Lower leg skin (tissue), 4 donors: ENCODE results near the gene TP53. TPM values are rescaled to one million over a fixed set of nuclear protein-coding genes. Genes with fewer than 3 reads are reported as not detected.

Experiments used
- DNase-seq, 2 donors: peaks; one replicate each; pipeline ENCODE4 v3.0.0-alpha.2; 2019; ENCODE audit warnings: low spot score in 2 of 2
- H3K4me3 ChIP-seq: fragments of 200-600 bp; sonication (generic); 2 replicates; pipeline ENCODE4 v1.5.1; 2017; ENCODE audit warnings: mild to moderate bottlenecking, low read depth; ENCODE audit not compliant: poor library complexity, severe bottlenecking
- POLR2A ChIP-seq, 2 donors: fragments of 450-650 bp; IDR thresholded peaks; one replicate each; pipeline ENCODE4 v1.6.1; 2016 to 2017; ENCODE audit warnings: antibody characterized with exemption in 2 of 2, mild to moderate bottlenecking in 1 of 2, moderate library complexity in 1 of 2
- WGBS, 2 donors: methylation state at CpG; one replicate each; pipeline ENCODE4 v1.1.5; 2018; 5-methylcytosine and 5-hydroxymethylcytosine counted together
- intact Hi-C: fragments of 100-400 bp; cut with DNase I; formaldehyde crosslinking; loops from one replicate; pipeline ENCODE4 v1.15.0; 2023; ENCODE audit warnings: low total_unique reads
- total RNA-seq, 4 donors: library from RNA; depleted of rRNA; stranded (reverse); fragments of >200 nt; gene quantifications; one replicate each; pipeline ENCODE4 v1.1.0, GENCODE V29; 2016
- TF ChIP-seq, protein P1 (sequence below), 3 donors: fragments of 450-650 bp; IDR thresholded peaks; one replicate each; pipeline ENCODE4 v1.5.1; 2016; ENCODE audit warnings: antibody characterized with exemption in 3 of 3, mild to moderate bottlenecking in 3 of 3, moderate library complexity in 2 of 3

The TP53 gene
- total RNA-seq, 4 donors from 2014 or later: 42.8 to 57.3 (median 50.8) TPM

DNA sequence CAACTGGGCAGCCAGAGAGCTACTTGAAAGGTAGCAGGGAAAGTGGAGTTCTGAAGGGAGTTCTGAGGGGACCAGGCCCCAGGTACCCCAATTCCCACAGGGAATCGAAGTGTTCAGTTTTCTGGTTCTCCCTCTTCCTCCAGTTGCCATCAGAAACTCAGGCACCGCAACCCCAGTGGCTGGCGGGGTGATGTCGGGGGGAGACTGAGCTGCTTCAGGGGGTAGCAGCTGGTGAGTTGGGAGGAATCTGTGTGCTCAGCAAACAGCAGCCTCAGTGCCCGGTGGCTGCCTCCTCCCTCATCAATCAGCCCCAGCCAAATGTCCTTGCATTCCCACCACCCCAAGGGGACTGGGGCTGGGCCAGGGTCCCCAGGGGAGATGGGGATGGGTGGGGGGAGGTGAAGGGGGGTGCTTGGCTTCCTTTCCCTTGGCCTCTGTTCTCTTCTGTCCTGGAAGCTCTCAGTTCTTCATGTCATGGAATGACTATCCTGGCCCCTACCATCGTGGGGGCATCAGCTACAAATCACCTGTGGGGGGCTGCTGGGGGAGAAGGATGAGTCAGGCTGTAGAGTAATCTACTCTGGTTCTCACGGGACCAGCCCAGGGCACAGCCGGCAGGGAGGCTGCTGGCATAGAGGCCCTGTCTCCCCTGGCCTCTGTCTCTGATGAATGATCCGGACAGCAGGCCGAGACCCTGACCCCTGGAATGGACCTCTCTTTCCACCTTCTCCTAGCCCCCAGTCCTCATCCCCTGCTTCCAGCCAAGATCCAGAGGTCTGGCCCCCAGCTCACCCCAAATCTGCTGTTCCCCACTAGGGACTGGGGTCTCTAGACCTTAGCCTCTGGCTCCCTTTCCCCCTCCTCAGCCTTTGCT lies 27.7 kb upstream of the TP53 start:
- intact Hi-C loops: no loop called here
- H3K4me3 ChIP-seq: no peak overlapping the region
- 82 to 83% methylated on average over 10 of the region's 10 CpGs for WGBS, 2 donors
- TF ChIP-seq POLR2A (IDR thresholded peaks at IDR 0.05): no peak
- TF ChIP-seq, protein P1, sequence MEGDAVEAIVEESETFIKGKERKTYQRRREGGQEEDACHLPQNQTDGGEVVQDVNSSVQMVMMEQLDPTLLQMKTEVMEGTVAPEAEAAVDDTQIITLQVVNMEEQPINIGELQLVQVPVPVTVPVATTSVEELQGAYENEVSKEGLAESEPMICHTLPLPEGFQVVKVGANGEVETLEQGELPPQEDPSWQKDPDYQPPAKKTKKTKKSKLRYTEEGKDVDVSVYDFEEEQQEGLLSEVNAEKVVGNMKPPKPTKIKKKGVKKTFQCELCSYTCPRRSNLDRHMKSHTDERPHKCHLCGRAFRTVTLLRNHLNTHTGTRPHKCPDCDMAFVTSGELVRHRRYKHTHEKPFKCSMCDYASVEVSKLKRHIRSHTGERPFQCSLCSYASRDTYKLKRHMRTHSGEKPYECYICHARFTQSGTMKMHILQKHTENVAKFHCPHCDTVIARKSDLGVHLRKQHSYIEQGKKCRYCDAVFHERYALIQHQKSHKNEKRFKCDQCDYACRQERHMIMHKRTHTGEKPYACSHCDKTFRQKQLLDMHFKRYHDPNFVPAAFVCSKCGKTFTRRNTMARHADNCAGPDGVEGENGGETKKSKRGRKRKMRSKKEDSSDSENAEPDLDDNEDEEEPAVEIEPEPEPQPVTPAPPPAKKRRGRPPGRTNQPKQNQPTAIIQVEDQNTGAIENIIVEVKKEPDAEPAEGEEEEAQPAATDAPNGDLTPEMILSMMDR (IDR thresholded peaks at IDR 0.05): no peak
- DNase-seq: no peak

DNA sequence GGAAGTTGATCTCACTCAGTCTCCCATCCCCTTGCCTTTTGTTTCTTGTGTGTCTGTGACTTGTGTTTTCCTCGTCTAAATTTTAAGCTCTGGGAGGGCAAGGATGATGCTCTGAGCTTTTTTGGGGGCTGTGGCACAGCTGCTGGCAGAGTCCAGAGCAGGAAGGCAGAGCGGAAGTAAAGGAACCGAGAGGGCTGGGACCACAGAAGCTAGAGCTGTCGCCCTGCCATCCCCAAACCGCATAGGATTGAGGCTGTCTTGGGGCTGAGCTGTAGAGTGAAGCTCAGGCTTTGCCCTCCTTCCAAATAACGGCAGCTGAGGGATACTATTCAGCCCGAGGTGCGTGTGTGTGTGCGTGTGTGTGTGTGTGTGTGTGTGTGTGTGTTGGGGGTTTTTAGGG lies 26.5 kb upstream of the TP53 start:
- no peak overlapping the region for H3K4me3 ChIP-seq
- TF ChIP-seq POLR2A (IDR thresholded peaks at IDR 0.05): no peak
- TF ChIP-seq, protein P1 (IDR thresholded peaks at IDR 0.05): no peak
- intact Hi-C loops: no loop called here
- WGBS, 2 donors: 24 to 30% methylated on average over 9 of the region's 9 CpGs
- DNase-seq: no peak

DNA sequence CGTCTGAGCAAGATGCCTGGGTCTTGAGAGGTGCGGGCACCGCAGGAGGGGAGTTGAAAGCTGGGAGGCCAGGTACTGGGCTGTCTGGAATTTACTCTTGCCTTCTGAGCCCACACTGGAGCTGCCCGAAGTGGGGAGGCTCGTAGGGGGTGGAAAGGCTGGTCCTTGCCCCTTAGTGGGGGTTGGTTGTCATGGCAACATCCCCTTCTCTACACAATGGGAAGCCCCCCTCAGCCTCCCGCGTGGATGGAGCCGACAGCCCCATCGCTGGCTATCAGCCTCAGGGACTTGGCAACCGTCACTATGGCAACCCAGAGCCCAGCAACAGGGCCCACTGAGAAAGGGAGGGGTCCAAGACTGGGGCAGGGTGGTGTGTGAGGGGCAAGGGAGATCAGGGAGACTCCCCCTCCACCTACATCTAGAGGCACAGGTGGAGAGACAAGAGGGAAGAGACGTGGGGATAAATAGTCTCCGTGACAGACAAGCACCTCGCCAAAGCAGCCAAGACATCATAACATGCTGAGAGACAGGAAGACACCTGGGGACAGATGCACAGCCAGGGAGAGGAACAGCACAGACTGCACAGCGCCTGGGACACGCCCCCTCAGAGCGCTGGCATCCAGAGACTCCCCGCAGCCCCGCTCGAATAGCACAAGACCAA lies 25.0 kb upstream of the TP53 start:
- WGBS, 2 donors: 16 to 18% methylated on average over 18 to 19 of the region's 19 CpGs

DNA sequence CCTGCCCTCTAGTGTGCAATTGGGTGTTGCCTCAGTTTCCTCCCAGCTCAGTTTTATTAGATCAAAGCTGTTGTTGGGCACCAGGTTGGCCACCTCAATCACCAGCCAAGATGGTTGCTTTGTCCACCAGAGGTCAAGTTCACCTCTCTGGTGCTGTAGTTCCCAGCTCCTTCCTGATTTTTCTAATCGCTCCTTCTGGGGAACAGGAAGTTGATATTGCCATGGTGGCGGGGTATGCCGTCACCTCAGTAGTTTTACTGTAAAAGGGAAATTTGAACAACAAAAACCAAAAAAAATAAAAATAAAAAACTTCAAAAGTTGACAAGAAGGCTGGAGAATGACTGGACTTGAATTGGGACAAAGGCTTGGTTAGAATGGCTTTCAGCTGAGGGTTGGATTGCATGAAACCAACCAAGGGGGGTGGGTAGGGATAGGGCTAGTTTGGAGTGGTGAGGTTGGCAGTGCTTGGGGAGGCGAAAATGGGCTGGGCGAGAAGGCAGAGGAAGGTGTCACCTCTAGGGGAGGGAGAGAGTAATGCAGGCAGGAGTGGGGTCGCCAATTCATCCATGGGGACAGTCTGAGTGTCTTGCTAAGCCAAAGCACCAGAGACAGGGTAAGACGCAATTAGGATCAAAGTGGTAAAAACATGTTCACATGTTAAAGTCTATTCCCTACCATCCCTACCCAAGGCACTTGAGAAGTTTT lies 23.9 kb upstream of the TP53 start:
- no peak for TF ChIP-seq POLR2A (IDR thresholded peaks at IDR 0.05)
- TF ChIP-seq, protein P1 (IDR thresholded peaks at IDR 0.05): no peak
- no peak for DNase-seq
- 84 to 87% methylated on average over 7 of the region's 7 CpGs for WGBS, 2 donors
- no peak overlapping the region for H3K4me3 ChIP-seq
- intact Hi-C loops: no loop called here

More for the DNA sequence above, 25.0 kb upstream of the TP53 start:
- intact Hi-C loops: no loop called here
- DNase-seq: no peak
- no peak for TF ChIP-seq POLR2A (IDR thresholded peaks at IDR 0.05)
- TF ChIP-seq, protein P1 (IDR thresholded peaks at IDR 0.05): no peak
- no peak overlapping the region for H3K4me3 ChIP-seq

DNA sequence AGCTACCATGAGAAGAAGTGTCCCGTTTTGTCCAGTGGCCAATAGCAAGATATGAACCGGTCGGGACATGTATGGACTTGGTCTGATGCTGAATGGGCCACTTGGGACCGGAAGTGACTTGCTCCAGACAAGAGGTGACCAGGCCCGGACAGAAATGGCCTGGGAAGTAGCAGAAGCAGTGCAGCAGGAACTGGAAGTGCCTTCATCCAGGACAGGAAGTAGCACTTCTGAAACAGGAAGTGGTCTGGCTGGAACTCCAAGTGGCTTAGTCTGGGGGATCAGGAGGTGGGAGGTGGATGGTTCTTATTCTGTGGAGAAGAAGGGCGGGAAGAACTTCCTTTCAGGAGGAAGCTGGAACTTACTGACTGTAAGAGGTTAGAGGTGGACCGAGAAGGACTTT lies 23.0 kb upstream of the TP53 start:
- 74 to 78% methylated on average over 7 of the region's 7 CpGs for WGBS, 2 donors
- TF ChIP-seq, protein P1 (IDR thresholded peaks at IDR 0.05): no peak
- TF ChIP-seq POLR2A (IDR thresholded peaks at IDR 0.05): no peak
- no peak for DNase-seq
- no peak overlapping the region for H3K4me3 ChIP-seq
- intact Hi-C loops: no loop called here
